Prostate gland (tissue), 2 donors: ENCODE results near the gene AANAT. TPM values are rescaled to one million over a fixed set of nuclear protein-coding genes. Genes with fewer than 3 reads are reported as not detected.
"Not testable (repeated sequence)": the region's sequence is repeated elsewhere in the genome, so short reads cannot be mapped to it uniquely, and the experiment has no call there.

Experiments
- DNase-seq: peaks from one replicate; pipeline ENCODE4 v3.0.0-alpha.2; 2019; ENCODE audit warnings: low spot score
- H3K27ac ChIP-seq, 2 donors: fragments of 200-600 bp; sonication (generic); 2 replicates each; pipeline ENCODE4 v1.5.1; 2017 to 2019
- H3K27me3 ChIP-seq: fragments of 200-600 bp; sonication (generic); replicated peaks from 2 replicates; pipeline ENCODE4 v1.5.1; 2019; ENCODE audit not compliant: insufficient read depth
- H3K36me3 ChIP-seq, 2 donors: fragments of 200-600 bp; sonication (generic); 1 replicate in 1 of 2; 2 replicates in 1 of 2; pipeline versions ENCODE4 v1.5.1 to v1.8.1; 2017 to 2019
- H3K4me1 ChIP-seq: fragments of 200-600 bp; sonication (generic); replicated peaks from 2 replicates; pipeline ENCODE4 v1.5.1; 2019
- H3K4me3 ChIP-seq, 2 donors: fragments of 200-600 bp; sonication (generic); 2 replicates each; pipeline ENCODE4 v1.5.1; 2017 to 2019
- H3K9me3 ChIP-seq: fragments of 200-600 bp; sonication (generic); 2 replicates; pipeline ENCODE4 v1.5.1; 2017
- CTCF ChIP-seq, 4 experiments: fragments of 200-600 bp in 2 of 4; fragments of 450-650 bp in 2 of 4; sonication (generic) in 2 of 4; IDR thresholded peaks; 1 replicate in 3 of 4; 2 replicates in 1 of 4; pipeline ENCODE4 v1.5.1; 2016 to 2019; ENCODE audit warnings: antibody characterized with exemption in 4 of 4, mild to moderate bottlenecking in 2 of 4, moderate library complexity in 2 of 4
- POLR2A ChIP-seq: fragments of 450-650 bp; IDR thresholded peaks from one replicate; pipeline ENCODE4 v1.6.1; 2016; ENCODE audit warnings: antibody characterized with exemption, mild to moderate bottlenecking
- POLR2AphosphoS5 ChIP-seq: sonication (generic); formaldehyde crosslinking; IDR thresholded peaks from one replicate; pipeline ENCODE4 v1.6.1; 2017; ENCODE audit warnings: antibody characterized with exemption
- WGBS: methylation state at CpG from one replicate; pipeline ENCODE4 v1.1.5; 2018; 5-methylcytosine and 5-hydroxymethylcytosine counted together
- intact Hi-C: fragments of 100-400 bp; cut with DNase I; formaldehyde crosslinking; loops from one replicate; pipeline ENCODE4 v1.14.2; 2022
- total RNA-seq, 2 donors: library from RNA; depleted of rRNA; stranded (reverse); fragments of >200 nt; gene quantifications; one replicate each; pipeline ENCODE4 v1.1.0, GENCODE V29; 2016

AANAT gene
- total RNA-seq, 2 donors from 2014 or later, result not detected

GRCh38 chr17:76511668-76512365 lies 44.4 kb downstream of the AANAT start:
- H3K36me3 ChIP-seq, result no peaks in the 10 kb centered on the region
- WGBS, result 90% methylated on average over 13 of the region's 13 CpGs
- no peak overlapping the region for H3K4me3 ChIP-seq

GRCh38 chr17:76512366-76513305 lies 45.2 kb downstream of the AANAT start:
- no peak for TF ChIP-seq POLR2AphosphoS5
- TF ChIP-seq POLR2A, result no peak
- TF ChIP-seq CTCF (IDR thresholded peaks at IDR 0.05), result no peak
- H3K36me3 ChIP-seq, result no peaks in the 10 kb centered on the region
- intact Hi-C loops, result no loop called here
- no peaks in the 10 kb centered on the region for H3K27me3 ChIP-seq
- H3K4me3 ChIP-seq, result no peak overlapping the region
- no peaks in the 10 kb centered on the region for H3K9me3 ChIP-seq
- no peak overlapping the region for H3K27ac ChIP-seq
- WGBS, result 88% methylated on average over 22 of the region's 22 CpGs
- DNase-seq, result no peak
- H3K4me1 ChIP-seq, result no peaks in the 10 kb centered on the region

More at GRCh38 chr17:76511668-76512365, 44.4 kb downstream of the AANAT start:
- Histone ChIP-seq H3K9me3 (no peaks in the 10 kb centered on the region), H3K27ac (no peak overlapping the region), H3K27me3 (no peaks in the 10 kb centered on the region), H3K4me1 (no peaks in the 10 kb centered on the region)
- intact Hi-C loops, result no loop called here
- no peak for TF ChIP-seq POLR2A
- TF ChIP-seq POLR2AphosphoS5, result no peak
- TF ChIP-seq CTCF (IDR thresholded peaks at IDR 0.05), result no peak
- no peak for DNase-seq

- 78% methylated on average over 6 of the region's 6 CpGs for WGBS
- H3K27ac ChIP-seq, result no peak overlapping the region
- H3K4me3 ChIP-seq, result no peak overlapping the region
Observed at GRCh38 chr17:76513306-76513692, 45.9 kb downstream of the AANAT start.

GRCh38 chr17:76514355-76514754 lies 47.0 kb downstream of the AANAT start:
- not testable (repeated sequence) for H3K27me3 ChIP-seq

More at GRCh38 chr17:76513306-76513692, 45.9 kb downstream of the AANAT start:
- H3K27me3 ChIP-seq, result no peaks in the 10 kb centered on the region
- no peaks in the 10 kb centered on the region for H3K9me3 ChIP-seq
- no peak for TF ChIP-seq CTCF (IDR thresholded peaks at IDR 0.05)
- no peak for TF ChIP-seq POLR2A
- no peak for TF ChIP-seq POLR2AphosphoS5
- no peak for DNase-seq
- intact Hi-C loops, result no loop called here
- no peaks in the 10 kb centered on the region for H3K4me1 ChIP-seq
- H3K36me3 ChIP-seq, result no peaks in the 10 kb centered on the region

GRCh38 chr17:76515274-76515949 lies 48.0 kb downstream of the AANAT start:
- intact Hi-C loops, result no loop called here
- Histone ChIP-seq H3K27me3 (no peaks in the 10 kb centered on the region), H3K27ac (peak overlapping the region; percentile 50 to 60), H3K9me3 (no peaks in the 10 kb centered on the region), H3K4me1 (no peaks in the 10 kb centered on the region), H3K36me3 (no peaks in the 10 kb centered on the region), H3K4me3 (no peak overlapping the region)
- TF ChIP-seq CTCF (IDR thresholded peaks at IDR 0.05) (no peak), POLR2AphosphoS5 (peak; percentile 48)
- DNase-seq, result peak; percentile 36
- WGBS, result 18% methylated on average over 22 of the region's 22 CpGs

More at GRCh38 chr17:76514355-76514754, 47.0 kb downstream of the AANAT start:
- H3K4me3 ChIP-seq, H3K36me3 ChIP-seq, H3K27ac ChIP-seq, H3K4me1 ChIP-seq, intact Hi-C loops, H3K9me3 ChIP-seq, DNase-seq: not testable (repeated sequence)
- 95% methylated on average over 6 of the region's 6 CpGs for whole genome bisulfite sequencing
